ENCODE measurements around the gene FAM83E. TPM values are rescaled to one million over a fixed set of nuclear protein-coding genes. Genes with fewer than 3 reads are reported as not detected.

FAM83E gene
- total and polyA plus RNA-seq, 2 of the 8 experiments (the other 6 are each of a cell fraction or from before 2014, with no cell fraction given), result 1.8 to 5.3 TPM

DNA sequence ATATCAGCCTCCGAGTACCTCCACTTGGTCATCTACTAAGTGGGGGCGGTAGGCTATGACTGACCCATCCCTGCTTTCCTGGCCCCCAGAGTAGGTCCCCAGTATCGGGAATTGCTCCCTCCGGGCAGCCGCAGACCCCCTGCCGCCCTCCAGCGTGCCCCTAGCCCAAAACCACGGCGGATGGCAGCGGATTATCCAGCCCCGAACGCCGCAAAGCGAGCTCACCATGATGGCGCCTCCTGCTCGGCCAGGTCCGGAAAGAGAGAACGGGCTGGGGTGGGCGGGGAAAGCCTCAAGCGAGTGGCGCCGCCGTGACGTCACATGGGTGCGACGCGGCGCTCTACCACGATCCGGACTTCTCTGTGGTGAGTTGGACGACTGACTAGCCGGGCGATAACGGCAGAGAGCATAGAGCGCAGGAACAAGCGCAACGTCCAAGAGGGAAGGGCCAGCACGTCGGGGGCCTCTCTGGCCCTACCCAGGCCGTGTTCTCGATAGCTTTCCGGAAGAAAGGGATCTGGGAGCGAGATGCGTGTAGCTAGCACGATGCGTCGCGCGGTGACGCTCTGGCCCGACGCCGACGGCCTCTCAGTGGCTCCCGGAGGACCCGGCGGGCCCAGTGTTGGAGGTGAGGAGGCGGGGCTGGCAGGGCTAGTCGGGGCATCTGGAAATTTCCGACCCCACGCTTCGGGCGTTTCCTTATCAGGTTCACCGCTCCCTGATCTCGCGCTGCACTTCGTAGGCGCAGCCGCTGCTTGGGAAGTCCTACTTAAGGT, 4.2 kb upstream of the FAM83E start, which contains the start of the genes RPL18 and SPHK2 (continued):
- TF ChIP-seq, protein P1, sequence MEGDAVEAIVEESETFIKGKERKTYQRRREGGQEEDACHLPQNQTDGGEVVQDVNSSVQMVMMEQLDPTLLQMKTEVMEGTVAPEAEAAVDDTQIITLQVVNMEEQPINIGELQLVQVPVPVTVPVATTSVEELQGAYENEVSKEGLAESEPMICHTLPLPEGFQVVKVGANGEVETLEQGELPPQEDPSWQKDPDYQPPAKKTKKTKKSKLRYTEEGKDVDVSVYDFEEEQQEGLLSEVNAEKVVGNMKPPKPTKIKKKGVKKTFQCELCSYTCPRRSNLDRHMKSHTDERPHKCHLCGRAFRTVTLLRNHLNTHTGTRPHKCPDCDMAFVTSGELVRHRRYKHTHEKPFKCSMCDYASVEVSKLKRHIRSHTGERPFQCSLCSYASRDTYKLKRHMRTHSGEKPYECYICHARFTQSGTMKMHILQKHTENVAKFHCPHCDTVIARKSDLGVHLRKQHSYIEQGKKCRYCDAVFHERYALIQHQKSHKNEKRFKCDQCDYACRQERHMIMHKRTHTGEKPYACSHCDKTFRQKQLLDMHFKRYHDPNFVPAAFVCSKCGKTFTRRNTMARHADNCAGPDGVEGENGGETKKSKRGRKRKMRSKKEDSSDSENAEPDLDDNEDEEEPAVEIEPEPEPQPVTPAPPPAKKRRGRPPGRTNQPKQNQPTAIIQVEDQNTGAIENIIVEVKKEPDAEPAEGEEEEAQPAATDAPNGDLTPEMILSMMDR (IDR thresholded peaks at IDR 0.05; ENCODE audit: control extremely low read depth in 1 of 3, insufficient read depth in 1 of 3, low read depth in 1 of 3, low read length in 3 of 3), result peak in 1 of 3 experiments; percentile 9; a peak in 1 of 4 replicates
- TF ChIP-seq TAF1 (IDR thresholded peaks at IDR 0.05; ENCODE audit: low read depth, low read length) (peak; percentile 99), TAF7 (optimal IDR thresholded peaks at IDR 0.05; ENCODE audit: borderline replicate concordance, low read depth, low read length) (peak; percentile 99), MAFK (IDR thresholded peaks at IDR 0.05; ENCODE audit: low read depth, low read length) (no peak), SP2 (IDR thresholded peaks at IDR 0.05; ENCODE audit: low read length) (peak; percentile 99), CREB1 (IDR thresholded peaks at IDR 0.05) (peak; percentile 98), CHD2 (IDR thresholded peaks at IDR 0.05; ENCODE audit: low read length) (peak; percentile 48; the same call in 1 of the 2 replicates), BRCA1 (IDR thresholded peaks at IDR 0.05; ENCODE audit: low read depth, low read length) (peak; percentile 10; the same call in 1 of the 2 replicates), POLR2A (IDR thresholded peaks at IDR 0.05; ENCODE audit: control extremely low read depth in 1 of 2, low read depth in 2 of 2, low read length in 2 of 2) (peak; percentile 95 to 99), GABPA (IDR thresholded peaks at IDR 0.05; ENCODE audit: borderline replicate concordance, insufficient read depth, low read length) (peak; percentile 49; the same call in 1 of the 2 replicates), SP4 (IDR thresholded peaks at IDR 0.05; ENCODE audit: low read length) (peak; percentile 92; the same call in 1 of the 2 replicates), CEBPB (IDR thresholded peaks at IDR 0.05; ENCODE audit: low read depth, low read length) (no peak), EGR1 (IDR thresholded peaks at IDR 0.05; ENCODE audit: borderline replicate concordance, low read depth, low read length) (peak; percentile 89), JUND (IDR thresholded peaks at IDR 0.05; ENCODE audit: low read length) (peak; percentile 36; the same call in 1 of the 2 replicates), SIRT6 (IDR thresholded peaks at IDR 0.05; ENCODE audit: low read length) (no peak), NANOG (IDR thresholded peaks at IDR 0.05; ENCODE audit: insufficient read depth, low read depth, low read length, poor library complexity, severe bottlenecking) (peak; percentile 4), FOSL1 (IDR thresholded peaks at IDR 0.05; ENCODE audit: insufficient read depth, low read depth, low read length) (no peak)
- TF ChIP-seq, protein P2, sequence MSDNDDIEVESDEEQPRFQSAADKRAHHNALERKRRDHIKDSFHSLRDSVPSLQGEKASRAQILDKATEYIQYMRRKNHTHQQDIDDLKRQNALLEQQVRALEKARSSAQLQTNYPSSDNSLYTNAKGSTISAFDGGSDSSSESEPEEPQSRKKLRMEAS (IDR thresholded peaks at IDR 0.05), result peak; percentile 84
- TF ChIP-seq, protein P3, sequence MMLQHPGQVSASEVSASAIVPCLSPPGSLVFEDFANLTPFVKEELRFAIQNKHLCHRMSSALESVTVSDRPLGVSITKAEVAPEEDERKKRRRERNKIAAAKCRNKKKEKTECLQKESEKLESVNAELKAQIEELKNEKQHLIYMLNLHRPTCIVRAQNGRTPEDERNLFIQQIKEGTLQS (IDR thresholded peaks at IDR 0.05; ENCODE audit: insufficient read depth, low read depth, low read length), result peak; percentile 94
- TF ChIP-seq, protein P4, sequence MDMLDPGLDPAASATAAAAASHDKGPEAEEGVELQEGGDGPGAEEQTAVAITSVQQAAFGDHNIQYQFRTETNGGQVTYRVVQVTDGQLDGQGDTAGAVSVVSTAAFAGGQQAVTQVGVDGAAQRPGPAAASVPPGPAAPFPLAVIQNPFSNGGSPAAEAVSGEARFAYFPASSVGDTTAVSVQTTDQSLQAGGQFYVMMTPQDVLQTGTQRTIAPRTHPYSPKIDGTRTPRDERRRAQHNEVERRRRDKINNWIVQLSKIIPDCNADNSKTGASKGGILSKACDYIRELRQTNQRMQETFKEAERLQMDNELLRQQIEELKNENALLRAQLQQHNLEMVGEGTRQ (IDR thresholded peaks at IDR 0.05; ENCODE audit: low read length), result no peak
